KOPT-K1 (cell line): ENCODE measurements around the gene WARS2.

Source experiments
- H3K27ac ChIP-seq: fragments of 200-600 bp; sonication (generic); 2 replicates; pipeline ENCODE4 v1.5.1; 2016; ENCODE audit warnings: antibody characterized with exemption, mild to moderate bottlenecking, low read depth, low read length; ENCODE audit not compliant: poor library complexity, severe bottlenecking
- H3K36me3 ChIP-seq: fragments of 200-600 bp; sonication (generic); 2 replicates; pipeline ENCODE4 v1.5.1; 2017; ENCODE audit warnings: antibody characterized with exemption, mild to moderate bottlenecking, low read length, moderate library complexity; ENCODE audit not compliant: insufficient read depth
- H3K9me3 ChIP-seq: fragments of 200-600 bp; sonication (generic); 2 replicates; pipeline ENCODE4 v1.5.1; 2017; ENCODE audit warnings: antibody characterized with exemption, low read length, mild to moderate bottlenecking; ENCODE audit not compliant: insufficient read depth, poor library complexity, severe bottlenecking

The WARS2 gene

DNA sequence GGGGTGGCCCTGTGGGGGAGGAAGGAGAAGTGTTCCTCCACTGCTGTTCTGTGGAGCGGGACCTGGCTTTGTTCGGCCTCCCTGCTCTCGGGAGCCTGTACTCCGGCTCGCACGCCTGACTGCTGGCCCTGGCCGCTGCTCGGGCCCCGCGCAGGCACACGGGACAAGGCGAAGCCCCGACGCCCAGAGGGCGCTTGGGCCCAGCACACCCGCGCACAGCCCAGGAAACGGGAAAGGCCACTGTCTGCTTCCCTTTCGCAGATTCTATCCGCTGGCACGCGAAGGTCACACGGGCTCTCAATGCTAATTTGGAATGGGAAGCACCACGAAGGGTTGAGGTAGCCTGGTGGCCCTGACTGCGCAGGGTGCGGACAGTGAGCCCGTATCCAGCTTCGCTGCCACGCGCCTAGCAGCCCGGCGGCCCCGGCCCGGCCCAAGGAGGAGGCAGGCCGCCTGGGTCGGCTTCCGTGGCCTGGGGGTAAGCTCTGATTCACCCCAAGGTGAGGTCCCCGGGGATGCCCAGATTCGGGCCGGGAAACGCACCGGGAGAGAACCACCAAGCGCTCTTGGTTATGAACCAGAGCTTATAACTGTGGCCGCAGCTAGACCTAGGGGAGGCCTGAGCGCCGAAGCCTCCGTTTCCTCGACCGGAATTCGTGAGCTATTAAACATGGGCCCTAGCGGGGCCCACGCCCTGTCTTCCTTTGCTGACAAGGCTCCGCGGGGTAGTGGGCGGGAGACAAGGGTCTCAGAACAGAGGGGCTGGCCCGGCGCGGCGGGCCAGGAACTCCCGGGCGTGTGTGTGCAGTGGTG lies 132.6 kb downstream of the WARS2 start:
- H3K9me3 ChIP-seq, result peaks cover 14% of the 10 kb centered on the region

DNA sequence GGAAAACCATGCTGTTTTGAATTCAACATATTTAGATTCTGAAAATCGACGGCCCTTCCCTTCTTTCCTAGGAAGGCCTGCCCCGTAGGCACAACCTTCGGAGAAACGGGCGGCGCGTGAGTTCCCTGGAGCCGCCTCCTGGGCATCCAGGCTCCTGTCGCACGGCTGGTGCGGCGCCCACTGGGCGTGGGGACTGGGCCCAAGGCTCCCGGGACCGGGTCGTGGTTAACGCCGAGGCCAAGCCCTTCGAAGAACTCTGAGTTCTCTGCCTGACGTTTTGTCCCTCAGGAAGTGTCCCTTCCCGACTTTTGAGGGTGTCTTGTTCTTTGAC lies 133.1 kb downstream of the WARS2 start:
- H3K9me3 ChIP-seq, result peaks cover 14% of the 10 kb centered on the region
- no peak overlapping the region for H3K27ac ChIP-seq
- no peaks in the 10 kb centered on the region for H3K36me3 ChIP-seq

More for the DNA sequence above, 132.6 kb downstream of the WARS2 start:
- Histone ChIP-seq H3K27ac (no peak overlapping the region), H3K36me3 (no peaks in the 10 kb centered on the region)

DNA sequence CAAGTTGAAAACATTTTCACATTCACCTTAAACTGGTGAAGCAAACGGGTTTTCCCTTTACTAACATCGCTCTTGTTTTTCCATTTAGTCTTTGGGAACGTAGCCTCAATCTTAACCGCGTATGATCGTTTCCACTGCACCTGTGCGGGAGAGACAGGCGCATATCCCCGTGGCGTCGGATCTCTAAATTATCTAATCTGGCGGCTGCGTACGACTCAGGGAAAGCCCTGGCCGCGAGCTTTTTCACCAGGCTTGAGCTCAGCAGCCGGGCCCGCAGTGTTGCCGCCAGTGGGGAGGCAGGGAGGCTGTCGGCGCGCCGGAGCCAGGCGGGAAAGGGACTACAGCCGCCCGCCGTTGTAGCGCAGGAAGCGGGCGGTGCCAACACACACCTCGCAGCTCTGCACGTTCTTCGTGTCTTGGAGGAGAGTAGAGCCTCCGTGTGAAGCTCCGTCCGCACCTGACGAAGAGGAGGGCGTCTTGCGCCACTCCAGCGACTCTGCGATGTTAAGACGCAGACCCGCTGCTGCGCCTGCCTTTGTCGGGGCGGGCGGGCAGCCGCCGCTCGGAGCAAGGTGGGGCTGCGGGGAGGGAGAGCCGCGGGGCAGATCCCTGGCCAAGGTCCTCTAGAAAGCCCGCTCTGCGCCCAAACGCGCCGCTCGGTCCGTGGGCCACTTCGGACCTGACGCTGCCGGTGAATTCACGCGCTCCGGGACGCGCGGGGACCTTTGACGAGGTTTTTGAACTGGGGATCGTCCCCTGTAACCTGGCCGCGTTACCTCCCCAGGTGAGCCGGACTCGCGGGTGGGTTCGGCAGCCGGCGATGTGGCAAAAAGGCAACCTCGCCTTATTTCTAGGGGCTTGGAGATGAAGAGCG lies 133.8 kb downstream of the WARS2 start:
- Histone ChIP-seq H3K9me3 (peaks cover 14% of the 10 kb centered on the region), H3K27ac (no peak overlapping the region), H3K36me3 (no peaks in the 10 kb centered on the region)

DNA sequence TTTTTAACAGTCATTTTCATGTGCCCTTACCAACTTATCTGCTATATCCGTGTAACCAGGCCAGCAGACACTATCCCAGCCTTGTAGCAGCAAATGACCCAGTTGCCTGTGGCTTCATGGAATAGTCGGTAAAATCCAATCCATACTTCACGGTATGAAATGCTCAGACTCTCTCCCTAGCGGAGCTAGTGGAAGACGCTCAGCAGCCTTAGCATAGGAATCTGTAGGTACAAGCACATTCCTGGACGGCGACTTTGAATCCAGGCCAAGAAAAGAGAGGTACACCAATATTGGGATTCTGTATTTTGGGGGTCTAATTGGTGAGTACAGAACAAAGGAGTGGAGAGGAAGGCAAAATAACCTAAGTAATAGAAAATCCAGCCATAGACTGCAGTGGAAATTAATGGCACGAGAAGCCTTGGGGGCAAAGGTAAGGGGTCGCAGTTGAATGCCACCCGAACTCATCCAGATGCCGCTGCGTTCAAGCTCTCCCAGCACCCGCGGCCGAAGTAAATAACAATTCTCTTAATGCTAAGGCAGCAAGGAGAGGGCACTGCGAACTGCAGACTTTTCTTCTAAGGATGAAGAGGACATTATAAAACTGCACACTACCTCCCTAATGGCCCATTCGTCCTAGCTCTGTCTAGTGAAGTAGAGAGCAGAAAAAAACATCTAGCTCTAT lies 134.6 kb downstream of the WARS2 start:
- no peak overlapping the region for H3K27ac ChIP-seq
- H3K36me3 ChIP-seq, result no peaks in the 10 kb centered on the region

DNA sequence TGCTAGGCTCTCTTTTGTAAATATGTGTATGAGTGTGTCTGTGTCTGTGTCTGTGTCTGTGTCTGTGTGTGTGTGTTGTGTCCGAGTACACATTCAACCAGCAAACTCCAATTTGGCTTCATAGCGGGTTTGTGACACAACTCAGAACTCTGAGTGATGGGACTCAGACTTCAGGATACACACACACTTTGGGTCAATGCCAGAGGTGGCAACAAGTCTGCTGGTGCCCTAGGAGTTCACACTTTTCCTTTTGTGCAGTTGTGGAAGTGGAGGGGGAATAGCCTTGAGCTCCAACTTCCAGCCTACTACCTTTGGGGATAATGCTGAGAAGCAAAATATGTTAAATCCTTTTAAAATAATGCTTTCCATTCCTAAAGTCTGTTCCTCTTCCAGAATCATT lies 135.7 kb downstream of the WARS2 start:
- Histone ChIP-seq H3K27ac (no peak overlapping the region), H3K9me3 (peaks cover 14% of the 10 kb centered on the region), H3K36me3 (no peaks in the 10 kb centered on the region)

More for the DNA sequence above, 134.6 kb downstream of the WARS2 start:
- peaks cover 14% of the 10 kb centered on the region for H3K9me3 ChIP-seq

DNA sequence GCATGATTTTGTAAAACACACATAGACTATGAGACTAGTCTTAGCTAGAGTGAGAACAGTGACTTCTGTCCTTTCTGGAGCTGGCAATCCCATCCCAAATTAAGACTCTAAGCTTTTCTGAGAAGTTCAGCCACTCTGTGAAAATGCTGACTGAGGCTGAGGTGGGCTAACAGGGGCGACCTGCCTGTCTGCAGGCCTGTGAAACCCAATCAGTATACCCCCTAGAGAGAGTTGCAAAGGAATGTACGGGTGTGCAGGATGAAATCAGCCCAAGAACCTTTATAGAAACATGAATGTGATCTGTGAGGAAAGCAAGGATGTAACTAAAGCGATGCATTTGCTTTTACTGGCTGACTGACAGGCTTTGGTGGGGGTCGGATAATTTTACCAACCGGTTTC lies 136.3 kb downstream of the WARS2 start:
- H3K9me3 ChIP-seq, result peaks cover 14% of the 10 kb centered on the region
- H3K36me3 ChIP-seq, result no peaks in the 10 kb centered on the region
- no peak overlapping the region for H3K27ac ChIP-seq

DNA sequence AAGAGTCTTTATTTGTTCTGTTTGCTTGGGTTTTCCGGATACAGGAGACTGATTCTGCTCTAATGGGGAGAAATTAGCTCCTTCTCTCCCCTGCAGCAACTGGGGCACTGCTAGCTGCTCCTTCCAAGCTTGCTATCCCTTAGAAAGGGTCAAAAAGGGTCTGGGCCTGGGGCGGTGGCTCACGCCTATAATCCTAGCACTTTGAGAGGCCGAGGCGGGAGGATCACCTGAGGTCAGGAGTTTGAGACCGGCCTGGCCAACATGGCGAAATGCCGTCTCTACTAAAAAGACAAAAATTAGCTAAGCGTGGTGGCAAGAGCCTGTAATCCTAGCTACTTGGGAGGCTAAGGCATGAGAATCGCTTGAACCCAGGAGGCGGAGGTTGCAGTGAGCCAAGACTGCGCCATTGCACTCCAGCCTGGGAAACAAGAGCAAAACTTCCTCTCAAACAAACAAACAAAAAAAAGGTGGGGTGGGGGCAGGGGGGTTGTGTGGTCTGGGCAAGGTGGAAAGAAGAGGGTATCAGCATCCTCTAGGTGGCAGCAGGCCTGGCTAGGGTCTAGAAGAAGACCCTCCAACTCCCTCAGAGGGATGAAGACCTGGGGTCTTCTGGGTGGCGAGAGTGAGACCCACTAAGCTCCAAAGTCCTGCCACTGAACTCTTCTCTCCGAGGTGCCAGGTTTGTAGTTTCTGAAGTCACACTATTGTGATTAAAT lies 136.9 kb downstream of the WARS2 start:
- Histone ChIP-seq H3K27ac (no peak overlapping the region), H3K36me3 (no peaks in the 10 kb centered on the region), H3K9me3 (peaks cover 14% of the 10 kb centered on the region)

DNA sequence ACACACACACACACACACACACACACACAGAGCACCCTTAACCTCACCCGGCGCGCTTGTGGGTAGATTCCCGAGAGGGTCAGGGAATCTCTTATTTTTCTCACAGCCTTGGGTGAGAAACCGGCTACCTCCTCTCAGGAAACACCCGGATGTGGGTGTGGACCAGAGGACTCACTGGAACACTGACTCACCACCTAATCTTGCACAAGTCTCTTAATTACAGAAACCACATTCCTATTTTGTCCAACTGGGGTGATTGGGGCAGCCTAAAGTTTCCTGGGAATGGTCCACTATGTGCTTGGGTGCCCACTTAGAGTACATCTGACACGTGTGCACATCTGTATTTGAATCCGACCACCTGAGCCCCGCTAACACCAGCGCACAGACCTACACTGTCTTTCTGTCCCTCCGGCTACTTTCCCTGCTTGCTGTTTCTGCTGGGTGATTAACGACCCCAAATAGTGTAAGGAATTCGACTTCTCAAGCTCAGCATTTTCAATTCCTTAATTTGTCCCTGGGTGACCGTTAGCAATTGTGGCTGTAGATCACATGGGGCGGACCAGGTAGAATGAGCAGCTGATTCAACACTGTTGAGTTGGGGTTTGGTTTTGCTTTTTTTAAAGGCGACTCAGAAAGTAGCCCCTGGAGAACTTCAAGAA lies 138.3 kb downstream of the WARS2 start:
- no peaks in the 10 kb centered on the region for H3K36me3 ChIP-seq
- H3K9me3 ChIP-seq, result peaks cover 6% of the 10 kb centered on the region
- no peak overlapping the region for H3K27ac ChIP-seq

DNA sequence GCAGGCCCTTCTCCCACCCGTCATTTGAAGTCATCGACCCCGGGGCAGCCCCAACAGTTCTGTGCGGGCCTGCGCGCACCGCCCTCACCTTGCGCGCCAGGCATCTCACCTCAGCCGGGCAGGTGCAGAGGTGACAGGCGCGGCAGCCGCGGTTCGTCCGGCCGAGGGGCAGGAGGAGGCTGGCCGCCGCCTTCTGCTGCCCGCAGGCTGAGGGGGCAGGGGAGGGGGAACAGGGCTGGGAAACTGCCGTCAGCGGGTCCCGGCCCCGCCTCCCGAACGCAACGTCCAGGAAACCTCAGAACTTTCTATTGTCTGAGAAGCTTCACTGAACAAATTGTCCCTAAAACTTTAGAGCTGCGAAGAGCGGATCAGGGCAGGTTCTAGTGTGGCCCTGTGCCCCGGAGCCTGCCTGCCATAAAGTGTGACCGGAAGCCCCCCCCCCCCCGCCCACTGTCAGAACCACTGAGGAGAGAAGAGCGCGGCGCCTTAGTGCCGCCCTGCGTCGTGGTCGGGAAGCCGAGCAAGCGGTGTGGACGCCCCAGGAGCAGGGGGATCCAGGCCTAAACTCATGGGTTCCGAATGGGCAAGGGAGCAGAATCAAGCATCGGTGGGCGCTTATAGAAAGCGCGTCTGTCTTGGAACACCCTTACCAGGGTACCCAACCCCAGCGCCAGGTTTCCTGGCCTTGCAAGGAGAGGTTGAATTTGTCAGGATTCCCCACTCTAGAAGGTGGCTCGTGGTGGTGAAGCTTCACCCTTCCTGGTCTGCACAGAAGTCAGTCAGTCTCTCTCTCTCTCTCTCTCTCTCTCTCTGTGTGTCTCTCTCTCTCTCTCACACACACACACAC lies 139.0 kb downstream of the WARS2 start:
- H3K27ac ChIP-seq, result no peak overlapping the region
- no peaks in the 10 kb centered on the region for H3K9me3 ChIP-seq
- H3K36me3 ChIP-seq, result no peaks in the 10 kb centered on the region

DNA sequence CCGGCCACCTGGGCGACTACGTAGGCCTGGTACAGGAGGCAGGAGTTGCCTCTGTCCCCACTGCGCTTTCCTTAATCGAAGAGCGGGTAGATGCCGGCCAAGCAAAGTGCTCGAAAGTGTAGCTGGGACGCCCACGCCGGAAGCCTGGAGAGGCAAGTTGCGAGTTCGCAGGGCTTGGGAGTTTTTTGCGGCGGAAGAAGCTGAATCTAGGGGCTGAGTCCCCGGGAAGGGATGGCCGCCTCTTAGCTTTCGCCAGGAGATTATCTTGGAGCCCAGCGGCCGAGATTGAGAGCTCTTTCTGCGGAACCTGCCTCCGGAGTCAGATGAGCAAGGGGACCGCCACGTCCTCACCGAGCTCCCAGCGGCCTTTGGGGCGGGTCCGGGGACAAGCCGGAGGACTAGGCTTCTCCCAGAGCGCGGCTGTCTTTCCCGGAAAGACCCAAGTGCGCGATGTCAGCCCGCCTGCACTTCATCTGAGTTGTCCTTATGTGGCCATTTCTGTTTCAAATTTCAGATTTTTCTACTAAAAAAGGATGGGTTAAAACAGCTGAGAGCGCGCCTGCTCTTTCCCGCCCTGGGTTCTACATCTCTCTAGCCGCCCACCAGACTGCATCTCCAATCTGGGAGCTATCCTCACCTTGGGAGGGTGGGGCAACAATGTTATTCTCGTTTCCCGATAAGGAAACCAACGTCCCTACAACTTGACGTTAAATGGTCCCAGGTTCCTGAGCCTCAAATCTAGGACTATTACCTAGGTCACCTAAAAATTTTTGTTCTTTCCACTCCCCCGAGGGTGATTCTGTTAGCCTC lies 139.9 kb downstream of the WARS2 start:
- no peaks in the 10 kb centered on the region for H3K36me3 ChIP-seq
- no peak overlapping the region for H3K27ac ChIP-seq
- H3K9me3 ChIP-seq, result no peaks in the 10 kb centered on the region

DNA sequence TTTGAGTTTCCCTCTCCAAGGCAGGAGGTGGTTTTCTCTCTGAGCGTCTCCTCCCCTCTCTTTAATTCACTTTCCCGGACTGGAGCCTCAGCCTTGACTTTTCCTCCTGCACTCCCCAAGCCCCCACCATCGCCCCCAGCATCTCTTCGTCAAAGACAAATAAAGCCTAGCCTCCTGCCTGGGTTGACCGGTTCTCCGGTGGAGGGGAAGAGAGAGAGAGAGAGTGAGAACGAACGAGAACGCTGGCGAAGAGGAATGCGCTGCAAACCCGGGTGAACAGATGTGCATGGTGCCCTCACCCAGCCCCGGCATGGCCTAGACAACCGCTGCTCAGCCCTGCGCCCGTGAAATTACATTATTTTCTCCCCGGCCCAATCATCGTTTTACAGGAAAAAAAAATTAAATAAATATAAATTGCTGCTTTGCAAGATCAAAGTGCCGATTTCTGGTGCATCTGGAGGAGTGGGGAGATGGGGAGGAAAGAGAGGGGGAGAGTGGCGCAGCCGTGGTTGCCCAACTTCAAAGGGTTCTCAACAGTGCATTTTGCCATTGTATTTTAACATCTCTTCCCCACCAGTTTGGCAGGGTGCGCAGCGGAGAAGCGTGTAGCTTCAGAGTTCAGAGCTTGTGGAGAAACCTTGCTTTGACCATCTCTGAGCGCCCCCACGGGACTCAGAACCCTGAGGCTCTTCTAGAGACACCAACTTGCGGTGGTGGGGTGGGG lies 140.9 kb downstream of the WARS2 start:
- Histone ChIP-seq H3K9me3 (no peaks in the 10 kb centered on the region), H3K27ac (no peak overlapping the region), H3K36me3 (no peaks in the 10 kb centered on the region)

DNA sequence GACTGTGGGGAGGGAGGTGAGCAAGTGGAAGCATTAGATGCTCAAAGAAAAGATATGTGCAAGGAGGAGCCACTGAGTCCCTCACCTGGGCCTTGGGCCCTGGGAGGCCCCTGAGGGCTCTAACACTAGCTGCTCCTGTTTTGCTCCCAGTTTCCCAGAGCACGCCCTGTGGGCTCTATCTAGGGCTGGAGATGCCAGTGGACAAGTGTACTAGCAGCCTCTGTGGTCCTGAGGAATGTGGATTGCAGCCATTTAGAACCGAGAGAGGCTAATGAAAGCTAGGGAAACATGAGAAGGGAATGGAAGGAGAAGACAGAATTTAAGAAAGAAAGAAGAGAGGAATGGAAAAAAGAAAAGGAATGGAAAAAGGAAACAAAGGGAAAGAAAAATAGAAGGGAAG lies 142.3 kb downstream of the WARS2 start:
- no peak overlapping the region for H3K27ac ChIP-seq
- H3K9me3 ChIP-seq, result peaks cover 3% of the 10 kb centered on the region
- no peaks in the 10 kb centered on the region for H3K36me3 ChIP-seq
